ENCODE data around the gene CMYA5. TPM values are rescaled to one million over a fixed set of nuclear protein-coding genes. Genes with fewer than 3 reads are reported as not detected.

CMYA5 gene
- total and polyA plus RNA-seq, 11 donors = 279 to 2,421 (median 983) TPM

DNA sequence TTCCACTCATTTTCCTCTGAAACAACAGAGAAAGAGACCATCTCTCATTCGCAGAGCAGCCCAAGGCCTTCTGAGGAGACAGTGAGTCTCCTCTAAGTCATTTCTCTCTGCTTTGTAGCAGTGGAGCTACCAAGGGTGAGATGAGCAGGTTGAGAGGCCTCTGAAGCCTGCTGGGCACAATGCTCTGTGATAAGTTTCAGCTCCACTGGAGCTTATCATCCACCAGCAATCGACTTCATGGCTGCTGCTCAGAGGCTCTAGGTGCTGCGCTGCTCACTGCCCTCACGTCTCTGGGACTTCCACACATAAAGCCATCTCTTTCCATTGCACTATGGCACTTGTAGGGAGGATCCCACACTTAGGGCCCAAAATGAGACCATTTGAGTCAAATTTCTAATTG lies 96.3 kb downstream of the CMYA5 start:
- Histone ChIP-seq H3K4me1 (peaks cover 0 to 35% (median 11%) of the 10 kb centered on the region in 12 donors), H3K27ac (peak overlapping the region in 9 of 12 donors; percentile 33 to 87 (median 67)), H3K4me3 (no peak overlapping the region), H3K36me3 (peaks cover 0 to 44% (median 7%) of the 10 kb centered on the region in 9 donors), H3K27me3 (no peaks in the 10 kb centered on the region), H3K9me3 (peaks cover 0 to 3% (median 0%) of the 10 kb centered on the region in 12 donors)
- TF ChIP-seq POLR2A (IDR thresholded peaks at IDR 0.05) = no peak
- TF ChIP-seq, protein P1, sequence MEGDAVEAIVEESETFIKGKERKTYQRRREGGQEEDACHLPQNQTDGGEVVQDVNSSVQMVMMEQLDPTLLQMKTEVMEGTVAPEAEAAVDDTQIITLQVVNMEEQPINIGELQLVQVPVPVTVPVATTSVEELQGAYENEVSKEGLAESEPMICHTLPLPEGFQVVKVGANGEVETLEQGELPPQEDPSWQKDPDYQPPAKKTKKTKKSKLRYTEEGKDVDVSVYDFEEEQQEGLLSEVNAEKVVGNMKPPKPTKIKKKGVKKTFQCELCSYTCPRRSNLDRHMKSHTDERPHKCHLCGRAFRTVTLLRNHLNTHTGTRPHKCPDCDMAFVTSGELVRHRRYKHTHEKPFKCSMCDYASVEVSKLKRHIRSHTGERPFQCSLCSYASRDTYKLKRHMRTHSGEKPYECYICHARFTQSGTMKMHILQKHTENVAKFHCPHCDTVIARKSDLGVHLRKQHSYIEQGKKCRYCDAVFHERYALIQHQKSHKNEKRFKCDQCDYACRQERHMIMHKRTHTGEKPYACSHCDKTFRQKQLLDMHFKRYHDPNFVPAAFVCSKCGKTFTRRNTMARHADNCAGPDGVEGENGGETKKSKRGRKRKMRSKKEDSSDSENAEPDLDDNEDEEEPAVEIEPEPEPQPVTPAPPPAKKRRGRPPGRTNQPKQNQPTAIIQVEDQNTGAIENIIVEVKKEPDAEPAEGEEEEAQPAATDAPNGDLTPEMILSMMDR (IDR thresholded peaks at IDR 0.05) = no peak
- ATAC-seq (peak in 3 of 4 donors; percentile 15 to 51 (median 17)), DNase-seq (no peak)
- 63 to 78% (median 74%) methylated on average over 4 of the region's 4 CpGs for WGBS, 4 donors
- intact Hi-C loops (cut with DNase I) = no loop called here

DNA sequence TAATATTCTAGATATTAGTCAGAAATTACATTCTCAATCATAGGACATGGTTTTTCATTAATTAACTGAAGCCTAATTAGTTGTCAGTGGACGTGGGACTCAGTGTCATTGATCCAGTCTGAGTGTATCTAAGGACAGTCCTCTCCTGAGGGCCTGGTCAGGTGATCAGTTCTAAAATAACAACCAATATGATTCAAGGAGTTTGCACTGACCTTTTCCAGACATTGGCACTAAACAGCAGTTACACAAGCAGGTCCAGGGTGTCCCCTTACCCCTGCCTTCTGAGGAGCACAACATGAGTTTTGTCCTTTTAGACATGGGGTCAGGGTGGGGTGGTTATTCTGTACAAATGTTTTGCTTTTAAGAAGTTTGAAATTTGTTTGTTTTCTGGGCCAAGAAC lies 97.8 kb downstream of the CMYA5 start:
- ATAC-seq = peak; percentile 93 to 96 (median 94)
- TF ChIP-seq, protein P1 (IDR thresholded peaks at IDR 0.05) = no peak
- no peak for TF ChIP-seq POLR2A (IDR thresholded peaks at IDR 0.05)
- H3K36me3 ChIP-seq = peaks cover 0 to 58% (median 16%) of the 10 kb centered on the region in 9 donors
- H3K9me3 ChIP-seq = peaks cover 0 to 3% (median 0%) of the 10 kb centered on the region in 12 donors
- H3K27me3 ChIP-seq = no peaks in the 10 kb centered on the region
- peak overlapping the region; percentile 25 to 87 (median 54) for H3K27ac ChIP-seq
- intact Hi-C loops (cut with DNase I) = no loop called here
- peaks cover 0 to 48% (median 13%) of the 10 kb centered on the region in 12 donors for H3K4me1 ChIP-seq
- H3K4me3 ChIP-seq = no peak overlapping the region
- peak in 3 of 5 donors; percentile 23 to 44 (median 30) for DNase-seq
- 43 to 48% (median 44%) methylated on average over 1 of the region's 1 CpG for whole genome bisulfite sequencing, 4 donors

DNA sequence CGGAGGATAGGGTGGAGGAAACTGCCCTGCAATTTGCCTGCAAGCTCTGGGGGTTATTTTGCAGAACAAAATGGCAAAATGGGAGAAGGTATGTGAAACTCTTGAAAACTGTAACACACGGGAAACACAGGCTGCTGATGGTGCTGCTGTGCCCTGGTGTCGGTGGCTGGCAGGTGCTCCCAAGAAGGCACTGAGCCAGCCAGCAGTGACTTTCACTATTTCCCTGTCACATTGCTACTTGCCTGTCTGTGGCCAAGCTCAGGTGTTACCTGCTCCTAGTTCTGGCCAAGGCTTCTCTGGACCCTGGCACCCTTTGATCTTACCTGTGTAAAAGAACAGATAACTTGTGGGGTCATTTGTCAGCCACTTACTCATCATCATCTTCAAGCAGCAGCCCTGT lies 102.2 kb downstream of the CMYA5 start:
- intact Hi-C loops (cut with DNase I) = no loop called here
- Histone ChIP-seq H3K36me3 (peaks cover 0 to 85% (median 45%) of the 10 kb centered on the region in 9 donors), H3K27me3 (no peaks in the 10 kb centered on the region), H3K9me3 (peaks cover 0 to 3% (median 0%) of the 10 kb centered on the region in 12 donors), H3K4me1 (peaks cover 0 to 62% (median 14%) of the 10 kb centered on the region in 12 donors), H3K27ac (peak overlapping the region in 8 of 12 donors; percentile 31 to 58 (median 48)), H3K4me3 (no peak overlapping the region)
- DNase-seq (no peak), ATAC-seq (peak in 1 of 4 donors; percentile 28)
- WGBS, 4 donors = 63 to 82% (median 75%) methylated on average over 3 of the region's 3 CpGs
- TF ChIP-seq POLR2A (IDR thresholded peaks at IDR 0.05) = no peak
- TF ChIP-seq, protein P1 (IDR thresholded peaks at IDR 0.05) = no peak

DNA sequence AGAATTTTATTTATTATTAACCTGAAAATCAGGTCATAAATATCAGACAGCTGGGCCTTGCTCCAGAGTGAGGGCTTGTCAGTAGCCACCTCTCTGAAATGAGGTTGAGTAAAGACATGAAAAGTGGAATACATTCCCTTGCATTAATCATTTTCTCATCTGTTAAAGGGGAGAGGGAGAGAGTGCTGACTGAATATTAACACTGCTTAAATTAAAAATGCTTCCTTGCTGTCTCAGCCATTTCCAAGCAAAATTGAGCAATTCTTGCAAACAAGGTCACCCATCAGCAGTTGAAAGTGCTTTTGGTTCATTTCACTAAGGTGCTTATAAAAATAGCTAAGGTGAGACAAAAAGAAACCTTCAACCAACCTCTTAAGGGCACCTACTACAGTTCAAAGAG lies 102.8 kb downstream of the CMYA5 start:
- DNase-seq (no peak), ATAC-seq (no peak)
- Histone ChIP-seq H3K4me1 (peaks cover 0 to 56% (median 14%) of the 10 kb centered on the region in 12 donors), H3K27ac (peak overlapping the region in 7 of 12 donors; percentile 31 to 58 (median 49)), H3K27me3 (no peaks in the 10 kb centered on the region), H3K9me3 (peaks cover 0 to 3% (median 0%) of the 10 kb centered on the region in 12 donors), H3K4me3 (no peak overlapping the region), H3K36me3 (peaks cover 0 to 89% (median 45%) of the 10 kb centered on the region in 9 donors)
- intact Hi-C loops (cut with DNase I) = no loop called here
- TF ChIP-seq POLR2A (IDR thresholded peaks at IDR 0.05) = no peak
- TF ChIP-seq, protein P1 (IDR thresholded peaks at IDR 0.05) = no peak
